Measurements from ENCODE around the gene CNOT6.

GRCh38 chr5:180586870-180587269, 92.7 kb downstream of the CNOT6 start:
- TF ChIP-seq JUND (IDR thresholded peaks at IDR 0.05), result no peak
- TF ChIP-seq, protein P1, sequence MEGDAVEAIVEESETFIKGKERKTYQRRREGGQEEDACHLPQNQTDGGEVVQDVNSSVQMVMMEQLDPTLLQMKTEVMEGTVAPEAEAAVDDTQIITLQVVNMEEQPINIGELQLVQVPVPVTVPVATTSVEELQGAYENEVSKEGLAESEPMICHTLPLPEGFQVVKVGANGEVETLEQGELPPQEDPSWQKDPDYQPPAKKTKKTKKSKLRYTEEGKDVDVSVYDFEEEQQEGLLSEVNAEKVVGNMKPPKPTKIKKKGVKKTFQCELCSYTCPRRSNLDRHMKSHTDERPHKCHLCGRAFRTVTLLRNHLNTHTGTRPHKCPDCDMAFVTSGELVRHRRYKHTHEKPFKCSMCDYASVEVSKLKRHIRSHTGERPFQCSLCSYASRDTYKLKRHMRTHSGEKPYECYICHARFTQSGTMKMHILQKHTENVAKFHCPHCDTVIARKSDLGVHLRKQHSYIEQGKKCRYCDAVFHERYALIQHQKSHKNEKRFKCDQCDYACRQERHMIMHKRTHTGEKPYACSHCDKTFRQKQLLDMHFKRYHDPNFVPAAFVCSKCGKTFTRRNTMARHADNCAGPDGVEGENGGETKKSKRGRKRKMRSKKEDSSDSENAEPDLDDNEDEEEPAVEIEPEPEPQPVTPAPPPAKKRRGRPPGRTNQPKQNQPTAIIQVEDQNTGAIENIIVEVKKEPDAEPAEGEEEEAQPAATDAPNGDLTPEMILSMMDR (IDR thresholded peaks at IDR 0.05 in 2 of 3, conservative IDR thresholded peaks at IDR 0.05 in 1 of 3; ENCODE audit: borderline replicate concordance in 1 of 3, insufficient read depth in 1 of 3, low read depth in 2 of 3, low read length in 2 of 3), result no peak
- no peak for TF ChIP-seq EZH2phosphoT487 (IDR thresholded peaks at IDR 0.05; ENCODE audit: borderline replicate concordance)

All from HCT116 (cell line).